Immature natural killer cell (primary cell): ENCODE results near the gene GPR37. TPM values are rescaled to one million over a fixed set of nuclear protein-coding genes. Genes with fewer than 3 reads are reported as not detected.

ENCODE experiments used
- DNase-seq, 3 donors: peaks; one replicate each; pipeline ENCODE4 v3.0.0; 2022; ENCODE audit warnings: mixed read lengths in 1 of 3
- H3K27ac Mint-ChIP-seq, 6 donors: one replicate each; pipeline ENCODE4 v1.8.0; 2020; ENCODE audit warnings: mixed read lengths in 6 of 6, mild to moderate bottlenecking in 5 of 6, inconsistent platforms in 4 of 6, moderate library complexity in 3 of 6
- H3K27me3 Mint-ChIP-seq, 3 donors: one replicate each; pipeline ENCODE4 v1.8.0; 2020 to 2021; ENCODE audit warnings: low read depth in 3 of 3, mild to moderate bottlenecking in 3 of 3, mixed read lengths in 3 of 3, moderate library complexity in 3 of 3, inconsistent platforms in 1 of 3
- H3K36me3 Mint-ChIP-seq, 3 donors: one replicate each; pipeline ENCODE4 v1.8.0; 2020; ENCODE audit warnings: mixed read lengths in 3 of 3, inconsistent platforms in 2 of 3, mild to moderate bottlenecking in 2 of 3
- H3K4me1 Mint-ChIP-seq, 2 donors: one replicate each; pipeline ENCODE4 v1.8.0; 2020; ENCODE audit warnings: inconsistent platforms in 2 of 2, mild to moderate bottlenecking in 2 of 2, mixed read lengths in 2 of 2, moderate library complexity in 1 of 2
- H3K4me3 Mint-ChIP-seq, 5 donors: one replicate each; pipeline ENCODE4 v1.8.0; 2020; ENCODE audit warnings: mild to moderate bottlenecking in 5 of 5, mixed read lengths in 5 of 5, inconsistent platforms in 3 of 5, moderate library complexity in 3 of 5
- H3K9me3 Mint-ChIP-seq, 6 donors: one replicate each; pipeline ENCODE4 v1.8.0; 2020; ENCODE audit warnings: mild to moderate bottlenecking in 6 of 6, mixed read lengths in 6 of 6, inconsistent platforms in 4 of 6, moderate library complexity in 3 of 6
- polyA plus RNA-seq, 3 donors: library from polyadenylated mRNA; unstranded; fragments of 300-500 nt; fragmentation: Illumina TruSeq; gene quantifications; one replicate each; pipeline ENCODE4 v1.2.3, GENCODE V29; 2021

GPR37 gene
- polyA plus RNA-seq, 3 donors from 2014 or later: not detected

GRCh38 chr7:124698964-124699363, 66.6 kb downstream of the GPR37 start:
- no peak overlapping the region for H3K4me3 Mint-ChIP-seq
- no peaks in the 10 kb centered on the region for H3K36me3 Mint-ChIP-seq
- peaks cover 0 to 2% (median 0%) of the 10 kb centered on the region in 3 donors for H3K27me3 Mint-ChIP-seq
- DNase-seq: no peak
- no peaks in the 10 kb centered on the region for H3K4me1 Mint-ChIP-seq
- peaks cover 6 to 14% (median 8%) of the 10 kb centered on the region in 6 donors for H3K9me3 Mint-ChIP-seq
- H3K27ac Mint-ChIP-seq: no peak overlapping the region

DNA sequence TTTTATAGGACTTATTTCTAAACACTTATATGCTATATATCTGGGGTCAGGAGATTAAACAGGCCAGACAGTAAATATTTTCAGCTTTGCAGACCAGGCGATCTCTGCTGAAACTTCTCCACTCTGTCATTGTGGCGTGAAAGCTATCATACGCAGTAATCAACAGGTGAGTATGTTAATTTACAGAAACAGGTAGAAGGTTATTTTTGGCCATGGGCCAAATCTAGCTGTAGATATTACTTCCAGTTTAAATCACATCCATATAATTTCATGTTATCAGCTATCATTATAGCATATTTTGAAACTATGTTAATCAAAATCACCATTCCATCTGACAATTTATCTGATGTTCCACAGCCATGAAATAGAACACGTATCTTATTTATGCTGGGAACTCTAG, 67.8 kb downstream of the GPR37 start:
- H3K36me3 Mint-ChIP-seq: no peaks in the 10 kb centered on the region

More for the DNA sequence above, 67.8 kb downstream of the GPR37 start:
- peaks cover 0 to 2% (median 0%) of the 10 kb centered on the region in 3 donors for H3K27me3 Mint-ChIP-seq
- peaks cover 4 to 11% (median 5%) of the 10 kb centered on the region in 6 donors for H3K9me3 Mint-ChIP-seq
- H3K27ac Mint-ChIP-seq: no peak overlapping the region
- no peaks in the 10 kb centered on the region for H3K4me1 Mint-ChIP-seq
- no peak overlapping the region for H3K4me3 Mint-ChIP-seq
- no peak for DNase-seq

Other genes starting within 250 kb of the GPR37 start
- gene POT1, start 164.0 kb upstream of the GPR37 start, polyA plus RNA-seq: 10 to 100 TPM; 10.5 to 21.9 (median 19.3) TPM